Measurements from ENCODE around the gene ERG. TPM values are rescaled to one million over a fixed set of nuclear protein-coding genes. Genes with fewer than 3 reads are reported as not detected.

Gene ERG
- polyA plus RNA-seq, 1 of the 3 experiments (the other 2 are of a cell fraction) = not detected

DNA sequence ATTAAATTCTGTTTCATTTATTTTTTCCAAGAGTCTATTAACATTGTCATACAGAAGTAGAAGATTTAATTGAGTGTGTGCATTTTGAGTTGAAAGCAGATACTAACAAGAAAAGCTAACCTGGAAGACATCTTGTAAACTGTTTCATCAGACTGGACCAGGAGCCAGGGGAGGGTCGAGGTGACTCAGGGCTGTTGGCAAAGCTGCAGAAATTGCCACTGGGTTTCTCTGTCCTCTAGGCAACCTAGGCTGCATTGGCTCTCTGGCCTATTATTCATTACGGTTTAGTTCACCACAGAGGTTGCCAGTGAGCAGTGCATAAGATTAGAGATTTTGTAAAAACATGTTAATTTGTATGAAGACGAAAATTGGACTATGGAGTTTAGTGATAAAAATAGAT, 27.5 kb downstream of the ERG start:
- H3K9ac ChIP-seq = no peak overlapping the region
- no peak overlapping the region for H3K4me3 ChIP-seq (ENCODE audit: low read depth in 2 of 2, low read length in 1 of 2)
- peaks cover 0 to 7% of the 10 kb centered on the region in 2 experiments; a peak in 2 of 4 replicates for H3K4me1 ChIP-seq (ENCODE audit: control insufficient read depth in 1 of 2, insufficient read depth in 2 of 2, low read depth in 1 of 2, low read length in 1 of 2)
- H2AFZ ChIP-seq (ENCODE audit: low read depth) = peak overlapping the region; percentile 46
- 39% methylated on average over 3 of the region's 3 CpGs for WGBS (ENCODE audit: low lambda C conversion rate)
- no peaks in the 10 kb centered on the region for H3K9me2 ChIP-seq
- ChIA-PET CTCF (no interaction called here), POLR2A (no interaction called here)
- DNase-seq = no peak
- H3K9me3 ChIP-seq = no peaks in the 10 kb centered on the region
- H3K79me2 ChIP-seq (ENCODE audit: insufficient read depth) = no peaks in the 10 kb centered on the region
- H3K27ac ChIP-seq (ENCODE audit: low read depth in 2 of 2, low read length in 1 of 2) = peak overlapping the region in 1 of 2 experiments; percentile 35; a peak in 2 of 4 replicates
- no peaks in the 10 kb centered on the region for H4K20me1 ChIP-seq (ENCODE audit: insufficient read depth)
- no peaks in the 10 kb centered on the region for H3F3A ChIP-seq (replicated peaks; ENCODE audit: insufficient read depth)
- H3K4me2 ChIP-seq = no peak overlapping the region
- H3K36me3 ChIP-seq (replicated peaks in 1 of 2; ENCODE audit: control insufficient read depth in 1 of 2, insufficient read depth in 2 of 2, low read length in 1 of 2) = no peaks in the 10 kb centered on the region
- H3K27me3 ChIP-seq (ENCODE audit: insufficient read depth) = no peaks in the 10 kb centered on the region
- no peak for TF ChIP-seq USF2 (IDR thresholded peaks at IDR 0.05; ENCODE audit: borderline replicate concordance, low read depth, low read length)
- peak; percentile 4; the same call in 1 of the 2 replicates for TF ChIP-seq FOSL2 (IDR thresholded peaks at IDR 0.05; ENCODE audit: borderline replicate concordance, low read depth)
- TF ChIP-seq NFIC (IDR thresholded peaks at IDR 0.05; ENCODE audit: borderline replicate concordance) = peak; percentile 62
- TF ChIP-seq EP300 (IDR thresholded peaks at IDR 0.05; ENCODE audit: borderline replicate concordance in 1 of 2, low read depth in 1 of 2, low read length in 1 of 2) = no peak
- TF ChIP-seq RAD21 (IDR thresholded peaks at IDR 0.05; ENCODE audit: low read length) = no peak
- no peak for TF ChIP-seq FOXM1 (IDR thresholded peaks at IDR 0.05; ENCODE audit: low read depth)
- TF ChIP-seq GABPA (IDR thresholded peaks at IDR 0.05; ENCODE audit: low read depth) = no peak
- no peak for TF ChIP-seq GATA2 (CRISPR knock-in tag; IDR thresholded peaks at IDR 0.05)
- TF ChIP-seq CHD2 (IDR thresholded peaks at IDR 0.05; ENCODE audit: low read length, partially characterized antibody) = no peak
- no peak for TF ChIP-seq RFX5 (IDR thresholded peaks at IDR 0.05; ENCODE audit: low read length)
- TF ChIP-seq SIN3A (IDR thresholded peaks at IDR 0.05; ENCODE audit: borderline replicate concordance, low read depth, low read length) = no peak

- Histone ChIP-seq H3K79me2 (ENCODE audit: insufficient read depth) (no peaks in the 10 kb centered on the region), H3F3A (replicated peaks; ENCODE audit: insufficient read depth) (no peaks in the 10 kb centered on the region), H3K27ac (ENCODE audit: low read depth in 2 of 2, low read length in 1 of 2) (no peak overlapping the region; a peak in 1 of 4 replicates), H3K4me1 (ENCODE audit: control insufficient read depth in 1 of 2, insufficient read depth in 2 of 2, low read depth in 1 of 2, low read length in 1 of 2) (peaks cover 0 to 7% of the 10 kb centered on the region in 2 experiments; a peak in 2 of 4 replicates), H3K27me3 (ENCODE audit: insufficient read depth) (no peaks in the 10 kb centered on the region), H3K9me2 (no peaks in the 10 kb centered on the region), H3K9ac (no peak overlapping the region), H3K36me3 (replicated peaks in 1 of 2; ENCODE audit: control insufficient read depth in 1 of 2, insufficient read depth in 2 of 2, low read length in 1 of 2) (no peaks in the 10 kb centered on the region), H4K20me1 (ENCODE audit: insufficient read depth) (no peaks in the 10 kb centered on the region), H2AFZ (ENCODE audit: low read depth) (no peak overlapping the region), H3K4me2 (no peak overlapping the region), H3K9me3 (no peaks in the 10 kb centered on the region), H3K4me3 (ENCODE audit: low read depth in 2 of 2, low read length in 1 of 2) (no peak overlapping the region)
- 14% methylated on average over 1 of the region's 1 CpG for WGBS (ENCODE audit: low lambda C conversion rate)
- POLR2A ChIA-PET = interaction anchor here (0.7 kb wide), 1 partner anchor 484 kb away, joined by 3 read pairs; no protein-coding TSS in a partner anchor
- no peak for DNase-seq
- CTCF ChIA-PET = interaction anchor here (1.0 kb wide), 2 partner anchors 78 to 113 kb away, joined by 3 read pairs; no protein-coding TSS in a partner anchor
- TF ChIP-seq NFIC (IDR thresholded peaks at IDR 0.05; ENCODE audit: borderline replicate concordance) = no peak
- TF ChIP-seq, protein P1, sequence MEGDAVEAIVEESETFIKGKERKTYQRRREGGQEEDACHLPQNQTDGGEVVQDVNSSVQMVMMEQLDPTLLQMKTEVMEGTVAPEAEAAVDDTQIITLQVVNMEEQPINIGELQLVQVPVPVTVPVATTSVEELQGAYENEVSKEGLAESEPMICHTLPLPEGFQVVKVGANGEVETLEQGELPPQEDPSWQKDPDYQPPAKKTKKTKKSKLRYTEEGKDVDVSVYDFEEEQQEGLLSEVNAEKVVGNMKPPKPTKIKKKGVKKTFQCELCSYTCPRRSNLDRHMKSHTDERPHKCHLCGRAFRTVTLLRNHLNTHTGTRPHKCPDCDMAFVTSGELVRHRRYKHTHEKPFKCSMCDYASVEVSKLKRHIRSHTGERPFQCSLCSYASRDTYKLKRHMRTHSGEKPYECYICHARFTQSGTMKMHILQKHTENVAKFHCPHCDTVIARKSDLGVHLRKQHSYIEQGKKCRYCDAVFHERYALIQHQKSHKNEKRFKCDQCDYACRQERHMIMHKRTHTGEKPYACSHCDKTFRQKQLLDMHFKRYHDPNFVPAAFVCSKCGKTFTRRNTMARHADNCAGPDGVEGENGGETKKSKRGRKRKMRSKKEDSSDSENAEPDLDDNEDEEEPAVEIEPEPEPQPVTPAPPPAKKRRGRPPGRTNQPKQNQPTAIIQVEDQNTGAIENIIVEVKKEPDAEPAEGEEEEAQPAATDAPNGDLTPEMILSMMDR (IDR thresholded peaks at IDR 0.05) = no peak
- TF ChIP-seq ELF1 (IDR thresholded peaks at IDR 0.05) = no peak
- TF ChIP-seq SMC3 (IDR thresholded peaks at IDR 0.05; ENCODE audit: low read depth, low read length) = no peak
These were observed 28.6 kb downstream of the ERG start for GRCh38 chr21:38469642-38470041.
